Mucosa of rectum (tissue), 2 donors: ENCODE results near the gene MAGOHB.
"Not testable (repeated sequence)": the region's sequence is repeated elsewhere in the genome, so short reads cannot be mapped to it uniquely, and the experiment has no call there.

Experiments used
- H3K27ac ChIP-seq, 2 donors: one replicate each; pipeline ENCODE4 v1.7.0; 2013; ENCODE audit warnings: inconsistent platforms in 2 of 2, low read depth in 2 of 2, low read length in 2 of 2
- H3K27me3 ChIP-seq, 2 donors: one replicate each; pipeline ENCODE4 v1.7.0; 2013; ENCODE audit warnings: low read length in 2 of 2; ENCODE audit not compliant: control insufficient read depth in 2 of 2, insufficient read depth in 2 of 2
- H3K36me3 ChIP-seq, 2 donors: one replicate each; pipeline ENCODE4 v1.7.0; 2013; ENCODE audit warnings: low read length in 2 of 2; ENCODE audit not compliant: control insufficient read depth in 2 of 2, insufficient read depth in 2 of 2
- H3K4me1 ChIP-seq, 2 donors: one replicate each; pipeline ENCODE4 v1.7.0; 2013; ENCODE audit warnings: low read length in 2 of 2, mild to moderate bottlenecking in 1 of 2; ENCODE audit not compliant: control insufficient read depth in 2 of 2, insufficient read depth in 2 of 2
- H3K4me3 ChIP-seq, 2 donors: one replicate each; pipeline ENCODE4 v1.7.0; 2013; ENCODE audit warnings: low read length in 2 of 2
- H3K9ac ChIP-seq, 2 donors: one replicate each; pipeline ENCODE4 v1.7.0; 2013; ENCODE audit warnings: low read length in 2 of 2, low read depth in 1 of 2, mild to moderate bottlenecking in 1 of 2
- H3K9me3 ChIP-seq, 2 donors: one replicate each; pipeline ENCODE4 v1.7.0; 2013; ENCODE audit warnings: low read length in 2 of 2; ENCODE audit not compliant: control insufficient read depth in 2 of 2
- donor health status: healthy.
- donor health status: Normal muscosa, but diverticular disease.

MAGOHB gene

GRCh38 chr12:10584415-10584814, 29.0 kb downstream of the MAGOHB start:
- Histone ChIP-seq H3K4me3 (no peak overlapping the region), H3K27me3 (no peaks in the 10 kb centered on the region), H3K36me3 (peaks cover 0 to 6% of the 10 kb centered on the region in 2 donors), H3K27ac (no peak overlapping the region), H3K9me3 (no peaks in the 10 kb centered on the region), H3K4me1 (no peaks in the 10 kb centered on the region), H3K9ac (no peak overlapping the region)

GRCh38 chr12:10582704-10583103, 30.7 kb downstream of the MAGOHB start:
- H3K4me3 ChIP-seq, result no peak overlapping the region
- no peak overlapping the region for H3K27ac ChIP-seq
- no peaks in the 10 kb centered on the region for H3K27me3 ChIP-seq
- no peaks in the 10 kb centered on the region for H3K4me1 ChIP-seq
- no peaks in the 10 kb centered on the region for H3K9me3 ChIP-seq
- H3K9ac ChIP-seq, result no peak overlapping the region
- H3K36me3 ChIP-seq, result peaks cover 0 to 6% of the 10 kb centered on the region in 2 donors

GRCh38 chr12:10582133-10582532, 31.3 kb downstream of the MAGOHB start:
- not testable (repeated sequence) for H3K4me1 ChIP-seq, H3K27me3 ChIP-seq, H3K9me3 ChIP-seq, H3K9ac ChIP-seq, H3K4me3 ChIP-seq, H3K27ac ChIP-seq, H3K36me3 ChIP-seq

GRCh38 chr12:10574307-10574706, 39.1 kb downstream of the MAGOHB start:
- no peaks in the 10 kb centered on the region for H3K9me3 ChIP-seq
- H3K36me3 ChIP-seq, result no peaks in the 10 kb centered on the region
- no peaks in the 10 kb centered on the region for H3K27me3 ChIP-seq
- no peak overlapping the region for H3K27ac ChIP-seq
- no peak overlapping the region for H3K9ac ChIP-seq
- H3K4me3 ChIP-seq, result no peak overlapping the region
- H3K4me1 ChIP-seq, result no peaks in the 10 kb centered on the region

GRCh38 chr12:10572021-10572490, 41.4 kb downstream of the MAGOHB start:
- H3K36me3 ChIP-seq, H3K27me3 ChIP-seq, H3K27ac ChIP-seq, H3K9ac ChIP-seq, H3K4me3 ChIP-seq, H3K9me3 ChIP-seq, H3K4me1 ChIP-seq: not testable (repeated sequence)

GRCh38 chr12:10571141-10571540, 42.3 kb downstream of the MAGOHB start:
- H3K27me3 ChIP-seq, result no peaks in the 10 kb centered on the region
- no peak overlapping the region for H3K27ac ChIP-seq

GRCh38 chr12:10567813-10568212, 45.6 kb downstream of the MAGOHB start:
- H3K27ac ChIP-seq, result no peak overlapping the region
- H3K36me3 ChIP-seq, result no peaks in the 10 kb centered on the region
- no peak overlapping the region for H3K4me3 ChIP-seq
- no peaks in the 10 kb centered on the region for H3K27me3 ChIP-seq
- H3K9ac ChIP-seq, result no peak overlapping the region
- H3K9me3 ChIP-seq, result no peaks in the 10 kb centered on the region
- no peaks in the 10 kb centered on the region for H3K4me1 ChIP-seq

More at GRCh38 chr12:10571141-10571540, 42.3 kb downstream of the MAGOHB start:
- no peaks in the 10 kb centered on the region for H3K4me1 ChIP-seq
- H3K9ac ChIP-seq, result no peak overlapping the region
- H3K9me3 ChIP-seq, result no peaks in the 10 kb centered on the region
- H3K36me3 ChIP-seq, result no peaks in the 10 kb centered on the region
- H3K4me3 ChIP-seq, result no peak overlapping the region

- no peaks in the 10 kb centered on the region for H3K9me3 ChIP-seq
- H3K27me3 ChIP-seq, result no peaks in the 10 kb centered on the region
- no peaks in the 10 kb centered on the region for H3K4me1 ChIP-seq
- no peak overlapping the region for H3K4me3 ChIP-seq
- H3K36me3 ChIP-seq, result no peaks in the 10 kb centered on the region
- H3K9ac ChIP-seq, result no peak overlapping the region
- no peak overlapping the region for H3K27ac ChIP-seq
Measured at GRCh38 chr12:10563966-10564365, 49.4 kb downstream of the MAGOHB start.

GRCh38 chr12:10563002-10563401, 50.4 kb downstream of the MAGOHB start:
- Histone ChIP-seq H3K36me3 (no peaks in the 10 kb centered on the region), H3K4me3 (no peak overlapping the region), H3K27me3 (no peaks in the 10 kb centered on the region), H3K9me3 (no peaks in the 10 kb centered on the region), H3K4me1 (no peaks in the 10 kb centered on the region), H3K27ac (no peak overlapping the region), H3K9ac (no peak overlapping the region)

GRCh38 chr12:10562306-10562933, 51.0 kb downstream of the MAGOHB start:
- no peaks in the 10 kb centered on the region for H3K36me3 ChIP-seq
- H3K4me3 ChIP-seq, result no peak overlapping the region
- no peak overlapping the region for H3K9ac ChIP-seq
- no peaks in the 10 kb centered on the region for H3K27me3 ChIP-seq
- H3K27ac ChIP-seq, result no peak overlapping the region
- no peaks in the 10 kb centered on the region for H3K9me3 ChIP-seq
- H3K4me1 ChIP-seq, result no peaks in the 10 kb centered on the region

GRCh38 chr12:10559244-10559643, 54.2 kb downstream of the MAGOHB start:
- H3K27me3 ChIP-seq, result no peaks in the 10 kb centered on the region
- no peaks in the 10 kb centered on the region for H3K36me3 ChIP-seq
- H3K4me1 ChIP-seq, result no peaks in the 10 kb centered on the region
- no peak overlapping the region for H3K27ac ChIP-seq
- no peaks in the 10 kb centered on the region for H3K9me3 ChIP-seq
- H3K9ac ChIP-seq, result no peak overlapping the region
- H3K4me3 ChIP-seq, result no peak overlapping the region
